HEK293 (cell line): ENCODE results near the gene OLFM2.
A peak's percentile ranks its signal among the peaks of the same experiment; 100 is the strongest.

Source experiments
- CTCF ChIA-PET: fragments of 350-600 bp; formaldehyde crosslinking; extraction: SDS; loops from one replicate; lab custom pipeline; 2021; ENCODE audit warnings: antibody characterized with exemption; lab: Yijun Ruan, JAX
- POLR2A ChIA-PET: fragments of 300-600 bp; formaldehyde crosslinking; extraction: SDS; loops from one replicate; lab custom pipeline; 2020; ENCODE audit warnings: antibody characterized with exemption, inconsistent platforms; lab: Yijun Ruan, JAX
- H3K27ac ChIP-seq: fragments of 200-500 bp; sonication (Bioruptor generic); 2 replicates; pipeline ENCODE4 v1.5.1; 2014; ENCODE audit warnings: low read depth, low read length, control low read depth, inconsistent platforms; ENCODE audit errors: extremely low read depth
- H3K36me3 ChIP-seq, 2 experiments: fragments of 200-500 bp in 1 of 2; sonication (Bioruptor generic) in 1 of 2; 1 replicate in 1 of 2; 2 replicates in 1 of 2; pipeline ENCODE4 v1.5.1; 2014 to 2017; ENCODE audit warnings: inconsistent platforms in 2 of 2, low read length in 2 of 2; ENCODE audit not compliant: control insufficient read depth in 2 of 2, insufficient read depth in 1 of 2
- H3K4me1 ChIP-seq: fragments of 200-500 bp; sonication (Bioruptor generic); 2 replicates; pipeline ENCODE4 v1.5.1; 2014; ENCODE audit warnings: mild to moderate bottlenecking, low read length, inconsistent platforms; ENCODE audit not compliant: control insufficient read depth, insufficient read depth
- H3K4me3 ChIP-seq: 2 replicates; pipeline ENCODE4 v1.5.1; 2011; ENCODE audit warnings: low read depth, mild to moderate bottlenecking, control low read depth, low read length, moderate library complexity
- H3K9me3 ChIP-seq: fragments of 200-500 bp; sonication (Bioruptor generic); 2 replicates; pipeline ENCODE4 v1.5.1; 2014; ENCODE audit warnings: low read depth, low read length, inconsistent platforms; ENCODE audit not compliant: control insufficient read depth, insufficient read depth
- PRDM2 ChIP-seq: fragments of 450-650 bp; formaldehyde crosslinking; IDR thresholded peaks from 2 replicates; pipeline ENCODE4 v1.5.1; 2016; ENCODE audit warnings: missing biosample characterization, missing genetic modification characterization, borderline replicate concordance
- PRDM4 ChIP-seq: fragments of 450-650 bp; formaldehyde crosslinking; IDR thresholded peaks from 2 replicates; pipeline ENCODE4 v1.5.1; 2017; ENCODE audit warnings: missing biosample characterization, missing genetic modification characterization
- ZBTB48 ChIP-seq: fragments of 450-650 bp; formaldehyde crosslinking; IDR thresholded peaks from 2 replicates; pipeline ENCODE4 v1.5.1; 2016; ENCODE audit warnings: missing biosample characterization, missing genetic modification characterization
- ZBTB7A ChIP-seq: fragments of 450-650 bp; formaldehyde crosslinking; IDR thresholded peaks from 2 replicates; pipeline ENCODE4 v1.5.1; 2016; ENCODE audit warnings: low read depth, missing biosample characterization, missing genetic modification characterization
- ZNF133 ChIP-seq: fragments of 450-650 bp; formaldehyde crosslinking; IDR thresholded peaks from 2 replicates; pipeline ENCODE4 v1.5.1; 2016; ENCODE audit warnings: missing biosample characterization, missing genetic modification characterization
- ZNF155 ChIP-seq: fragments of 450-650 bp; formaldehyde crosslinking; IDR thresholded peaks from 2 replicates; pipeline ENCODE4 v1.5.1; 2016; ENCODE audit warnings: missing biosample characterization, missing genetic modification characterization
- ZNF19 ChIP-seq: fragments of 450-650 bp; formaldehyde crosslinking; IDR thresholded peaks from 2 replicates; pipeline ENCODE4; 2016; ENCODE audit warnings: missing biosample characterization, missing genetic modification characterization, low read depth
- ZNF266 ChIP-seq: fragments of 450-650 bp; formaldehyde crosslinking; IDR thresholded peaks from 2 replicates; pipeline ENCODE4 v1.5.1; 2016; ENCODE audit warnings: missing biosample characterization, missing genetic modification characterization, low read depth
- ZNF302 ChIP-seq: fragments of 450-650 bp; formaldehyde crosslinking; IDR thresholded peaks from 2 replicates; pipeline ENCODE4 v1.5.1; 2016; ENCODE audit warnings: missing biosample characterization, missing genetic modification characterization, low read depth
- ZNF341 ChIP-seq: fragments of 450-650 bp; formaldehyde crosslinking; IDR thresholded peaks from 2 replicates; pipeline ENCODE4; 2016; ENCODE audit warnings: low read depth, missing biosample characterization, missing genetic modification characterization
- ZNF404 ChIP-seq: fragments of 450-650 bp; formaldehyde crosslinking; IDR thresholded peaks from 2 replicates; pipeline ENCODE4 v1.5.1; 2017; ENCODE audit warnings: missing biosample characterization, missing genetic modification characterization
- ZNF48 ChIP-seq: fragments of 450-650 bp; formaldehyde crosslinking; IDR thresholded peaks from 2 replicates; pipeline ENCODE4 v1.5.1; 2016; ENCODE audit warnings: missing biosample characterization, missing genetic modification characterization
- ZNF514 ChIP-seq: fragments of 450-650 bp; formaldehyde crosslinking; IDR thresholded peaks from 2 replicates; pipeline ENCODE4 v1.5.1; 2016; ENCODE audit warnings: missing biosample characterization, missing genetic modification characterization
- ZNF549 ChIP-seq: fragments of 450-650 bp; IDR thresholded peaks from 2 replicates; pipeline ENCODE4 v1.5.1; 2018; ENCODE audit warnings: missing biosample characterization, missing genetic modification characterization, mild to moderate bottlenecking, inconsistent platforms, moderate library complexity
- ZNF623 ChIP-seq: fragments of 450-650 bp; formaldehyde crosslinking; IDR thresholded peaks from 2 replicates; pipeline ENCODE4 v1.5.1; 2016; ENCODE audit warnings: missing biosample characterization, missing genetic modification characterization
- ZNF624 ChIP-seq: fragments of 450-650 bp; formaldehyde crosslinking; IDR thresholded peaks from 2 replicates; pipeline ENCODE4 v1.5.1; 2017; ENCODE audit warnings: missing biosample characterization, missing genetic modification characterization
- ZNF785 ChIP-seq: fragments of 450-650 bp; formaldehyde crosslinking; IDR thresholded peaks from 2 replicates; pipeline ENCODE4 v1.5.1; 2016; ENCODE audit warnings: missing biosample characterization, missing genetic modification characterization
- ZSCAN30 ChIP-seq: fragments of 450-650 bp; IDR thresholded peaks from 2 replicates; pipeline ENCODE4 v1.5.1; 2018; ENCODE audit warnings: missing biosample characterization, mild to moderate bottlenecking, missing genetic modification characterization, moderate library complexity
- TF ChIP-seq, protein P1 (sequence below): fragments of 450-650 bp; formaldehyde crosslinking; IDR thresholded peaks from 2 replicates; pipeline ENCODE4 v1.5.1; 2016; ENCODE audit warnings: missing biosample characterization, missing genetic modification characterization
- TF ChIP-seq, protein P2 (sequence below): fragments of 450-650 bp; formaldehyde crosslinking; IDR thresholded peaks from 2 replicates; pipeline ENCODE4 v1.5.1; 2016; ENCODE audit warnings: missing biosample characterization, missing genetic modification characterization

Gene OLFM2

DNA sequence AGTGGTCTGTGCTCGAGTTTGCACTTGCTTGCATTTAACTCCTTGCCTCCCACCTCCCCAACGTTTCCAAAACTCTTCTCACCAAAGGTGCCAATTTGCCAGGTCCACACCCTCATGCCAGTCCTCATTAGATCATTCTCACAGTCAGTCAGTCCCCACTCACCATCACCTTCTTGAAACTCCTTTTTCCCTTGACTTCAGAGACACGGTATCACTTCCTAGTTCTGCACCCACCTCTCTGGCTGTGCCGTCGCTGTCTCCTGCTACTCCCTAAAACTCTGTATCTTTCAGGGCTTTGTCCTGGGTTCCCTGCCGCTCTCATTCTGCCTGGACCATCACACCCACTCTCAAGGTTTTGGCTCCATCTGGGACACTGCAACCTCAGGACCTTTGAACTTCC, 19.6 kb downstream of the OLFM2 start:
- Histone ChIP-seq H3K4me1 (no peaks in the 10 kb centered on the region), H3K36me3 (no peaks in the 10 kb centered on the region), H3K27ac (0 out of 2 replicates have a peak overlapping the region, but pooled peaks have one; percentile 5), H3K4me3 (no peak overlapping the region), H3K9me3 (no peaks in the 10 kb centered on the region)
- TF ChIP-seq ZNF623 (tag by site-specific recombination): peak; percentile 89
- peak; percentile 45; the same call in 1 of the 2 replicates for TF ChIP-seq PRDM4 (tag by site-specific recombination)
- TF ChIP-seq ZBTB48 (tag by site-specific recombination): no peak
- TF ChIP-seq ZNF341: peak; percentile 41; the same call in 1 of the 2 replicates
- POLR2A ChIA-PET: no interaction called here
- CTCF ChIA-PET: no interaction called here

DNA sequence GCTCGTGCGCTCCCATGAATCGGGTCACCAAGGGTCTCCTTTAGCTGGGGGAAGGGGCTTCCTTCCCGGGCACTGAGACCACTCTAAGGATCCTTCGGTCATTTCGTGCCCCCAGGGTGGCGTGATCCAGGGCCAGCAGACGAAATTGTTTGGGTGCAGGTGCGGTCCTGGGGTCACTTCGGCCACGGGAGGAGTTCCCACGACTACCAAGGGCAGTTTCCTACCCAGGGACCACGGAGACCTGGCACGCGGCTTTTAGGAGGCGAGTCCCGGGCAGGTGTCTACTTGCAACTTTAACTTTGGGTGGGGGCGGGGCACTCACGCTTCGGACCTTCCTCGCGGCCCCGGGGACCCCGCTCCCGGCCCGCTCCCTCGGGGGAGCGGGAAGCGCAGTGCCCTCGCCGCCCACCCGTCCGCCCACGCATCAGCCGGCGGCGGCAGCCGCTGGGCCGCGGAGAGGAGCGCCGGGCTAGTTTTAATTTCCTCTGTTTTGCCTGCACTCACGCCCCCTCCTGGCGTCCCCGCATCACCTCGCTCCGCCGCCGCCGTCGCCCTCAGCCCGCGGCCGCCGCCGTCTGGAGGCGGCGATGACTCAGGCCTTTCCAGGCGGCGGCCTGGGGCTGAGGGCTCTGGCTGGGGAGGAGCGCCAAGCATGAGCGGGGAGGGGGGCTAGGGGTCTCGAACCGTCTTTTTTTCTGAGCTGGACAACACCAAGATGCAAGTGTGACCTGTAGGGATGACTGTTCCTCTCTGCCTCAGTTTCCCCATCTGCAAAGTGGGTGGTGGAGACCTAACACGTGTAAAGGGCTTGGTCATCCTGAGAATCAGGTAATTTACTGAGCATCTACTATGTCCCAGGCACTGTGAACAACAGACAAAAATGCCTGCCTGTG, 21.8 kb downstream of the OLFM2 start:
- Histone ChIP-seq H3K4me3 (peak overlapping the region; percentile 47), H3K4me1 (no peaks in the 10 kb centered on the region), H3K36me3 (no peaks in the 10 kb centered on the region), H3K9me3 (no peaks in the 10 kb centered on the region), H3K27ac (peak overlapping the region; percentile 63; the same call in 1 of the 2 replicates)
- ChIA-PET POLR2A (interaction anchor here (0.7 kb wide), 1 partner anchor 43 kb away, joined by 3 read pairs; no protein-coding TSS in a partner anchor), CTCF (no interaction called here)
- TF ChIP-seq PRDM2 (tag by site-specific recombination) (no peak), ZNF133 (tag by site-specific recombination) (no peak), ZNF266 (no peak), ZNF549 (tag by site-specific recombination) (no peak), ZNF624 (tag by site-specific recombination) (no peak), ZNF19 (tag by site-specific recombination) (no peak), ZNF155 (no peak), ZBTB7A (tag by site-specific recombination) (peak; percentile 69; the same call in 1 of the 2 replicates), ZNF785 (tag by site-specific recombination) (no peak), ZSCAN30 (tag by site-specific recombination) (peak; percentile 64), ZNF48 (tag by site-specific recombination) (no peak), ZNF404 (tag by site-specific recombination) (no peak), ZNF514 (no peak), ZNF302 (tag by site-specific recombination) (no peak)
- TF ChIP-seq, protein P1, sequence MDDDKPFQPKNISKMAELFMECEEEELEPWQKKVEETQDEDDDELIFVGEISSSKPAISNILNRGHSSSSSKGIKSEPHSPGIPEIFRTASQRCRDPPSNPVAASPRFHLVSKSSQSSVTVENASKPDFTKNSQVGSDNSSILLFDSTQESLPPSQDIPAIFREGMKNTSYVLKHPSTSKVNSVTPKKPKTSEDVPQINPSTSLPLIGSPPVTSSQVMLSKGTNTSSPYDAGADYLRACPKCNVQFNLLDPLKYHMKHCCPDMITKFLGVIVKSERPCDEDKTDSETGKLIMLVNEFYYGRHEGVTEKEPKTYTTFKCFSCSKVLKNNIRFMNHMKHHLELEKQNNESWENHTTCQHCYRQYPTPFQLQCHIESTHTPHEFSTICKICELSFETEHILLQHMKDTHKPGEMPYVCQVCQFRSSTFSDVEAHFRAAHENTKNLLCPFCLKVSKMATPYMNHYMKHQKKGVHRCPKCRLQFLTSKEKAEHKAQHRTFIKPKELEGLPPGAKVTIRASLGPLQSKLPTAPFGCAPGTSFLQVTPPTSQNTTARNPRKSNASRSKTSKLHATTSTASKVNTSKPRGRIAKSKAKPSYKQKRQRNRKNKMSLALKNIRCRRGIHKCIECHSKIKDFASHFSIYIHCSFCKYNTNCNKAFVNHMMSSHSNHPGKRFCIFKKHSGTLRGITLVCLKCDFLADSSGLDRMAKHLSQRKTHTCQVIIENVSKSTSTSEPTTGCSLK (tag by site-specific recombination): no peak
- TF ChIP-seq, protein P2, sequence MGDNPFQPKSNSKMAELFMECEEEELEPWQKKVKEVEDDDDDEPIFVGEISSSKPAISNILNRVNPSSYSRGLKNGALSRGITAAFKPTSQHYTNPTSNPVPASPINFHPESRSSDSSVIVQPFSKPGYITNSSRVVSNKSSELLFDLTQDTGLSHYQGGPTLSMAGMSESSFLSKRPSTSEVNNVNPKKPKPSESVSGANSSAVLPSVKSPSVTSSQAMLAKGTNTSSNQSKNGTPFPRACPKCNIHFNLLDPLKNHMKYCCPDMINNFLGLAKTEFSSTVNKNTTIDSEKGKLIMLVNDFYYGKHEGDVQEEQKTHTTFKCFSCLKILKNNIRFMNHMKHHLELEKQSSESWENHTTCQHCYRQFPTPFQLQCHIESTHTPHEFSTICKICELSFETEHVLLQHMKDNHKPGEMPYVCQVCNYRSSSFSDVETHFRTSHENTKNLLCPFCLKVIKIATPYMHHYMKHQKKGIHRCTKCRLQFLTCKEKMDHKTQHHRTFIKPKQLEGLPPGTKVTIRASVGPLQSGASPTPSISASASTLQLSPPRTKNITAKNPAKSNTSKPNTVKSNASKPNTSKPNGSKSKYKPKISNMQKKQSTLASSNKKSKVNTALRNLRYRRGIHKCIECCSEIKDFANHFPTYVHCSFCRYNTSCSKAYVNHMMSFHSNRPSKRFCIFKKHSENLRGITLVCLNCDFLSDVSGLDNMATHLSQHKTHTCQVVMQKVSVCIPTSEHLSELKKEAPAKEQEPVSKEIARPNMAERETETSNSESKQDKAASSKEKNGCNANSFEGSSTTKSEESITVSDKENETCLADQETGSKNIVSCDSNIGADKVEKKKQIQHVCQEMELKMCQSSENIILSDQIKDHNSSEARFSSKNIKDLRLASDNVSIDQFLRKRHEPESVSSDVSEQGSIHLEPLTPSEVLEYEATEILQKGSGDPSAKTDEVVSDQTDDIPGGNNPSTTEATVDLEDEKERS: peak; percentile 81
